ENCODE data around the gene CISTR. TPM values are rescaled to one million over a fixed set of nuclear protein-coding genes. Genes with fewer than 3 reads are reported as not detected.

CISTR gene
- total RNA-seq, 1 experiment from 2014 or later = not detected

- no peaks in the 10 kb centered on the region for H3K36me3 ChIP-seq
- H3K9me3 ChIP-seq (replicated peaks) = no peaks in the 10 kb centered on the region
- no peaks in the 10 kb centered on the region for H3K4me1 ChIP-seq
- H3K27ac ChIP-seq = no peak overlapping the region
- no peak for DNase-seq
- no peaks in the 10 kb centered on the region; the same call in none of the 2 replicates for H3K27me3 ChIP-seq
- no peak overlapping the region for H3K4me3 ChIP-seq
These were observed 48.0 kb downstream of the CISTR start for GRCh38 chr12:53703756-53704155.

GRCh38 chr12:53701518-53702264 is 50.1 kb downstream of the CISTR start:
- H3K4me3 ChIP-seq = no peak overlapping the region
- H3K27ac ChIP-seq = no peak overlapping the region
- H3K9me3 ChIP-seq (replicated peaks) = no peaks in the 10 kb centered on the region
- H3K27me3 ChIP-seq = no peaks in the 10 kb centered on the region; the same call in none of the 2 replicates
- H3K4me1 ChIP-seq = no peaks in the 10 kb centered on the region
- no peaks in the 10 kb centered on the region for H3K36me3 ChIP-seq
- peak; percentile 58 to 76 for DNase-seq

- Histone ChIP-seq H3K27ac (no peak overlapping the region), H3K27me3 (no peaks in the 10 kb centered on the region; the same call in none of the 2 replicates)
- no peak for DNase-seq
These were observed 51.2 kb downstream of the CISTR start for GRCh38 chr12:53700567-53700966.

GRCh38 chr12:53699678-53700025 is 52.1 kb downstream of the CISTR start:
- no peak for DNase-seq
- no peaks in the 10 kb centered on the region for H3K4me1 ChIP-seq
- H3K27me3 ChIP-seq = no peaks in the 10 kb centered on the region; the same call in none of the 2 replicates
- no peaks in the 10 kb centered on the region for H3K36me3 ChIP-seq
- no peak overlapping the region for H3K4me3 ChIP-seq
- no peak overlapping the region for H3K27ac ChIP-seq
- no peaks in the 10 kb centered on the region for H3K9me3 ChIP-seq (replicated peaks)

More at GRCh38 chr12:53700567-53700966, 51.2 kb downstream of the CISTR start:
- no peak overlapping the region for H3K4me3 ChIP-seq
- H3K4me1 ChIP-seq = no peaks in the 10 kb centered on the region
- H3K36me3 ChIP-seq = no peaks in the 10 kb centered on the region
- no peaks in the 10 kb centered on the region for H3K9me3 ChIP-seq (replicated peaks)

GRCh38 chr12:53698948-53699677 is 52.7 kb downstream of the CISTR start:
- no peak overlapping the region for H3K27ac ChIP-seq
- no peak overlapping the region for H3K4me3 ChIP-seq
- H3K27me3 ChIP-seq = no peaks in the 10 kb centered on the region; the same call in 1 of the 2 replicates
- H3K9me3 ChIP-seq (replicated peaks) = no peaks in the 10 kb centered on the region
- H3K36me3 ChIP-seq = no peaks in the 10 kb centered on the region
- no peaks in the 10 kb centered on the region for H3K4me1 ChIP-seq
- no peak for DNase-seq

- no peaks in the 10 kb centered on the region for H3K36me3 ChIP-seq
- no peaks in the 10 kb centered on the region; the same call in 1 of the 2 replicates for H3K27me3 ChIP-seq
- H3K4me3 ChIP-seq = no peak overlapping the region
- no peak overlapping the region for H3K27ac ChIP-seq
- H3K9me3 ChIP-seq (replicated peaks) = no peaks in the 10 kb centered on the region
- DNase-seq = no peak
- no peaks in the 10 kb centered on the region for H3K4me1 ChIP-seq
These were observed 55.0 kb downstream of the CISTR start for GRCh38 chr12:53696655-53697331.

Other genes starting within 250 kb of the CISTR start
- gene NPFF, start 244.5 kb downstream of the CISTR start, total RNA-seq (2014; rRNA removed; shearing (Covaris generic)) = 0.43 TPM in 1 of 2 replicates, not detected in the other
- gene ATF7, start 125.6 kb downstream of the CISTR start, total RNA-seq (2014; rRNA removed; shearing (Covaris generic)) = 9.9 and 13.3 TPM in 2 replicates
- gene ATP5MC2, start 75.9 kb downstream of the CISTR start, total RNA-seq (2014; rRNA removed; shearing (Covaris generic)) = 433 and 480 TPM in 2 replicates
- gene CALCOCO1, start 24.5 kb downstream of the CISTR start, total RNA-seq (2014; rRNA removed; shearing (Covaris generic)) = 18.2 and 20.3 TPM in 2 replicates
- 1.9 and 2.4 TPM in 2 replicates for gene HOXC13, start 186.9 kb upstream of the CISTR start, total RNA-seq (2014; rRNA removed; shearing (Covaris generic))
- gene HOXC12, start 202.9 kb upstream of the CISTR start, total RNA-seq (2014; rRNA removed; shearing (Covaris generic)) = not detected in 2 replicates
- 1.1 and 1.2 TPM in 2 replicates for gene HOXC11, start 221.1 kb upstream of the CISTR start, total RNA-seq (2014; rRNA removed; shearing (Covaris generic))
- gene HOTAIR, start 223.0 kb upstream of the CISTR start, total RNA-seq (2014; rRNA removed; shearing (Covaris generic)) = 1.0 and 1.5 TPM in 2 replicates
- 0.51 and 0.71 TPM in 2 replicates for gene HOXC10, start 233.2 kb upstream of the CISTR start, total RNA-seq (2014; rRNA removed; shearing (Covaris generic))
- 5.6 and 7.1 TPM in 2 replicates for gene HOXC9, start 248.2 kb upstream of the CISTR start, total RNA-seq (2014; rRNA removed; shearing (Covaris generic))